BE2C (cell line): ENCODE data around the gene PPM1L.

Experiments
- DNase-seq: peaks from one replicate; pipeline ENCODE4 v3.0.0-alpha.2; 2020
- H3K27me3 ChIP-seq: fragments of 250-450 bp; sonication (Bioruptor Pico); 2 replicates; pipeline ENCODE4 v1.5.1; 2020; ENCODE audit warnings: mild to moderate bottlenecking
- H3K36me3 ChIP-seq: fragments of 250-450 bp; sonication (Bioruptor Pico); 2 replicates; pipeline ENCODE4 v1.5.1; 2020; ENCODE audit warnings: mild to moderate bottlenecking
- H3K4me1 ChIP-seq: fragments of 250-450 bp; sonication (Bioruptor Pico); 2 replicates; pipeline ENCODE4 v1.5.1; 2020
- H3K4me3 ChIP-seq: 2 replicates; pipeline ENCODE4 v1.5.1; 2011; ENCODE audit warnings: low read depth, low read length
- H3K9me3 ChIP-seq: fragments of 250-450 bp; sonication (Bioruptor Pico); 2 replicates; pipeline ENCODE4 v1.5.1; 2020
- CTCF ChIP-seq: IDR thresholded peaks from 2 replicates; pipeline ENCODE4 v1.5.1; 2012; ENCODE audit warnings: mild to moderate bottlenecking, low read depth, low read length

The PPM1L gene

GRCh38 chr3:161101609-161102008, 345.6 kb downstream of the PPM1L start:
- DNase-seq: no peak
- H3K9me3 ChIP-seq: no peaks in the 10 kb centered on the region
- H3K36me3 ChIP-seq: no peaks in the 10 kb centered on the region
- H3K4me3 ChIP-seq: no peak overlapping the region
- no peaks in the 10 kb centered on the region for H3K27me3 ChIP-seq
- no peaks in the 10 kb centered on the region for H3K4me1 ChIP-seq
- TF ChIP-seq CTCF: no peak

- Histone ChIP-seq H3K9me3 (no peaks in the 10 kb centered on the region), H3K36me3 (no peaks in the 10 kb centered on the region), H3K4me3 (peak overlapping the region; percentile 81), H3K27me3 (no peaks in the 10 kb centered on the region), H3K4me1 (no peaks in the 10 kb centered on the region)
- no peak for TF ChIP-seq CTCF
- DNase-seq: no peak
These were observed 347.9 kb downstream of the PPM1L start for GRCh38 chr3:161103776-161104385.

GRCh38 chr3:161104561-161105551, 348.8 kb downstream of the PPM1L start, which contains the start of gene B3GALNT1:
TSS of gene B3GALNT1 (minus strand) at chr3:161105349. CDS start at chr3:161086754, 18,595 bp downstream.
- DNase-seq: peak; percentile 72
- H3K4me1 ChIP-seq: no peaks in the 10 kb centered on the region
- H3K4me3 ChIP-seq: peak within 1 kb of the TSS; percentile 81
- peak; percentile 8; the same call in 1 of the 2 replicates for TF ChIP-seq CTCF
- H3K36me3 ChIP-seq: no peaks in the 10 kb centered on the region
- H3K9me3 ChIP-seq: no peaks in the 10 kb centered on the region
- no peaks in the 10 kb centered on the region for H3K27me3 ChIP-seq

GRCh38 chr3:161107311-161107710, 351.3 kb downstream of the PPM1L start:
- H3K9me3 ChIP-seq: no peaks in the 10 kb centered on the region
- TF ChIP-seq CTCF: no peak
- no peaks in the 10 kb centered on the region for H3K27me3 ChIP-seq
- DNase-seq: no peak
- no peaks in the 10 kb centered on the region for H3K36me3 ChIP-seq
- H3K4me3 ChIP-seq: no peak overlapping the region
- H3K4me1 ChIP-seq: no peaks in the 10 kb centered on the region

GRCh38 chr3:161108840-161109239, 352.8 kb downstream of the PPM1L start:
- H3K4me3 ChIP-seq: no peak overlapping the region
- no peaks in the 10 kb centered on the region for H3K36me3 ChIP-seq
- no peaks in the 10 kb centered on the region for H3K4me1 ChIP-seq
- H3K9me3 ChIP-seq: no peaks in the 10 kb centered on the region
- no peaks in the 10 kb centered on the region for H3K27me3 ChIP-seq
- no peak for DNase-seq
- no peak for TF ChIP-seq CTCF

- Histone ChIP-seq H3K4me1 (no peaks in the 10 kb centered on the region), H3K4me3 (no peak overlapping the region), H3K9me3 (no peaks in the 10 kb centered on the region; the same call in 1 of the 2 replicates), H3K27me3 (no peaks in the 10 kb centered on the region), H3K36me3 (no peaks in the 10 kb centered on the region)
- DNase-seq: no peak
- TF ChIP-seq CTCF: no peak
These were observed 361.6 kb downstream of the PPM1L start for GRCh38 chr3:161117646-161118045.
